ENCODE results near the gene PHACTR1. TPM values are rescaled to one million over a fixed set of nuclear protein-coding genes. Genes with fewer than 3 reads are reported as not detected.
"Not testable (repeated sequence)": the region's sequence is repeated elsewhere in the genome, so short reads cannot be mapped to it uniquely, and the experiment has no call there.

PHACTR1 gene
- total RNA-seq, 1 donor from 2014 or later = 3.6 TPM

- DNase-seq (ENCODE audit: low spot score) = no peak
Observed at GRCh38 chr6:12749531-12750379, 33.2 kb downstream of the PHACTR1 start.

- DNase-seq (ENCODE audit: low spot score) = no peak
Observed at GRCh38 chr6:12750416-12750815, 33.8 kb downstream of the PHACTR1 start.

GRCh38 chr6:12751694-12752325 lies 35.2 kb downstream of the PHACTR1 start:
- DNase-seq (ENCODE audit: low spot score) = peak; percentile 68

- DNase-seq (ENCODE audit: low spot score) = no peak
Observed at GRCh38 chr6:12753036-12753435, 36.5 kb downstream of the PHACTR1 start.

GRCh38 chr6:12760226-12760625 lies 43.7 kb downstream of the PHACTR1 start:
- no peak for DNase-seq (ENCODE audit: low spot score)

GRCh38 chr6:12760911-12761310 lies 44.3 kb downstream of the PHACTR1 start:
- no peak for DNase-seq (ENCODE audit: low spot score)

GRCh38 chr6:12761376-12762115 lies 45.0 kb downstream of the PHACTR1 start:
- no peak for DNase-seq (ENCODE audit: low spot score)

- DNase-seq (ENCODE audit: low spot score) = not testable (repeated sequence)
Observed at GRCh38 chr6:12762731-12763434, 46.3 kb downstream of the PHACTR1 start.

GRCh38 chr6:12766365-12766764 lies 49.8 kb downstream of the PHACTR1 start:
- DNase-seq (ENCODE audit: low spot score) = no peak

GRCh38 chr6:12767016-12767415 lies 50.4 kb downstream of the PHACTR1 start:
- DNase-seq (ENCODE audit: low spot score) = no peak

GRCh38 chr6:12769556-12770256 lies 53.1 kb downstream of the PHACTR1 start:
- DNase-seq (ENCODE audit: low spot score) = no peak

GRCh38 chr6:12772416-12772815 lies 55.8 kb downstream of the PHACTR1 start:
- no peak for DNase-seq (ENCODE audit: low spot score)

- no peak for DNase-seq (ENCODE audit: low spot score)
Observed at GRCh38 chr6:12776291-12776690, 59.7 kb downstream of the PHACTR1 start.

GRCh38 chr6:12779772-12780171 lies 63.2 kb downstream of the PHACTR1 start:
- no peak for DNase-seq (ENCODE audit: low spot score)

- DNase-seq (ENCODE audit: low spot score) = no peak
Observed at GRCh38 chr6:12782136-12782535, 65.6 kb downstream of the PHACTR1 start.

GRCh38 chr6:12785301-12785700 lies 68.7 kb downstream of the PHACTR1 start:
- DNase-seq (ENCODE audit: low spot score) = peak; percentile 35

- DNase-seq (ENCODE audit: low spot score) = no peak
Observed at GRCh38 chr6:12785921-12786320, 69.4 kb downstream of the PHACTR1 start.

GRCh38 chr6:12791371-12791770 lies 74.8 kb downstream of the PHACTR1 start:
- DNase-seq (ENCODE audit: low spot score) = no peak

- no peak for DNase-seq (ENCODE audit: low spot score)
Observed at GRCh38 chr6:12798326-12798725, 81.8 kb downstream of the PHACTR1 start.

GRCh38 chr6:12800120-12800519 lies 83.6 kb downstream of the PHACTR1 start:
- DNase-seq (ENCODE audit: low spot score) = no peak

GRCh38 chr6:12801141-12801540 lies 84.6 kb downstream of the PHACTR1 start:
- no peak for DNase-seq (ENCODE audit: low spot score)
